ENCODE measurements around the gene KCNK5. TPM values are rescaled to one million over a fixed set of nuclear protein-coding genes. Genes with fewer than 3 reads are reported as not detected.

KCNK5 gene
- total RNA-seq, 2 donors from 2014 or later = 0.78 to 0.87 TPM

- no peaks in the 10 kb centered on the region for H3K36me3 Mint-ChIP-seq (ENCODE audit: low read depth)
- no peaks in the 10 kb centered on the region for H3K9me3 ChIP-seq (ENCODE audit: control insufficient read depth, low read length, poor library complexity, severe bottlenecking)
- no peak for DNase-seq
- H3K4me1 Mint-ChIP-seq = no peaks in the 10 kb centered on the region
- no peak overlapping the region for H3K4me3 Mint-ChIP-seq
- no peak for ATAC-seq
- no peak overlapping the region for H3K27ac Mint-ChIP-seq
- H3K27me3 Mint-ChIP-seq = no peaks in the 10 kb centered on the region
Measured at GRCh38 chr6:39181826-39182225, 47.4 kb downstream of the KCNK5 start.

- Mint-ChIP-seq H3K27ac (no peak overlapping the region), H3K4me1 (no peaks in the 10 kb centered on the region), H3K36me3 (ENCODE audit: low read depth) (no peaks in the 10 kb centered on the region), H3K27me3 (no peaks in the 10 kb centered on the region), H3K4me3 (no peak overlapping the region)
- DNase-seq = no peak
- no peaks in the 10 kb centered on the region for H3K9me3 ChIP-seq (ENCODE audit: control insufficient read depth, low read length, poor library complexity, severe bottlenecking)
- no peak for ATAC-seq
Measured at GRCh38 chr6:39181333-39181732, 47.9 kb downstream of the KCNK5 start.

- Mint-ChIP-seq H3K4me3 (no peak overlapping the region), H3K27ac (no peak overlapping the region), H3K27me3 (no peaks in the 10 kb centered on the region), H3K4me1 (no peaks in the 10 kb centered on the region), H3K36me3 (ENCODE audit: low read depth) (no peaks in the 10 kb centered on the region)
- no peaks in the 10 kb centered on the region for H3K9me3 ChIP-seq (ENCODE audit: control insufficient read depth, low read length, poor library complexity, severe bottlenecking)
- DNase-seq (no peak), ATAC-seq (no peak)
Measured at GRCh38 chr6:39178804-39179203, 50.5 kb downstream of the KCNK5 start.

GRCh38 chr6:39178235-39178634 is 51.0 kb downstream of the KCNK5 start:
- no peak for DNase-seq
- no peaks in the 10 kb centered on the region for H3K9me3 ChIP-seq (ENCODE audit: control insufficient read depth, low read length, poor library complexity, severe bottlenecking)
- Mint-ChIP-seq H3K27me3 (no peaks in the 10 kb centered on the region), H3K4me1 (no peaks in the 10 kb centered on the region), H3K36me3 (ENCODE audit: low read depth) (no peaks in the 10 kb centered on the region), H3K27ac (no peak overlapping the region), H3K4me3 (no peak overlapping the region)
- no peak for ATAC-seq

GRCh38 chr6:39177130-39177529 is 52.1 kb downstream of the KCNK5 start:
- Mint-ChIP-seq H3K27me3 (no peaks in the 10 kb centered on the region), H3K4me1 (no peaks in the 10 kb centered on the region), H3K4me3 (no peak overlapping the region), H3K27ac (no peak overlapping the region), H3K36me3 (ENCODE audit: low read depth) (no peaks in the 10 kb centered on the region)
- DNase-seq (no peak), ATAC-seq (no peak)
- no peaks in the 10 kb centered on the region for H3K9me3 ChIP-seq (ENCODE audit: control insufficient read depth, low read length, poor library complexity, severe bottlenecking)

- ATAC-seq = no peak
- H3K9me3 ChIP-seq (ENCODE audit: control insufficient read depth, low read length, poor library complexity, severe bottlenecking) = no peaks in the 10 kb centered on the region
- Mint-ChIP-seq H3K4me1 (peaks cover 2% of the 10 kb centered on the region), H3K36me3 (ENCODE audit: low read depth) (no peaks in the 10 kb centered on the region), H3K27me3 (peaks cover 6% of the 10 kb centered on the region), H3K27ac (no peak overlapping the region), H3K4me3 (no peak overlapping the region)
- no peak for DNase-seq
Measured at GRCh38 chr6:39173270-39173669, 56.0 kb downstream of the KCNK5 start.

- DNase-seq = no peak
- Mint-ChIP-seq H3K27me3 (peaks cover 6% of the 10 kb centered on the region), H3K4me1 (peaks cover 4% of the 10 kb centered on the region), H3K4me3 (no peak overlapping the region), H3K36me3 (ENCODE audit: low read depth) (no peaks in the 10 kb centered on the region), H3K27ac (no peak overlapping the region)
- no peaks in the 10 kb centered on the region for H3K9me3 ChIP-seq (ENCODE audit: control insufficient read depth, low read length, poor library complexity, severe bottlenecking)
- ATAC-seq = no peak
Measured at GRCh38 chr6:39172377-39172757, 56.9 kb downstream of the KCNK5 start.

GRCh38 chr6:39171489-39172376 is 57.5 kb downstream of the KCNK5 start:
- Mint-ChIP-seq H3K27ac (no peak overlapping the region), H3K4me1 (peaks cover 7% of the 10 kb centered on the region), H3K4me3 (no peak overlapping the region), H3K27me3 (peaks cover 10% of the 10 kb centered on the region), H3K36me3 (ENCODE audit: low read depth) (no peaks in the 10 kb centered on the region)
- no peaks in the 10 kb centered on the region for H3K9me3 ChIP-seq (ENCODE audit: control insufficient read depth, low read length, poor library complexity, severe bottlenecking)
- DNase-seq (no peak), ATAC-seq (no peak)

GRCh38 chr6:39170860-39171259 is 58.4 kb downstream of the KCNK5 start:
- H3K27me3 Mint-ChIP-seq = peaks cover 15% of the 10 kb centered on the region
- ATAC-seq = no peak
- H3K4me1 Mint-ChIP-seq = peaks cover 11% of the 10 kb centered on the region
- no peak overlapping the region for H3K4me3 Mint-ChIP-seq
- no peak overlapping the region for H3K27ac Mint-ChIP-seq
- no peaks in the 10 kb centered on the region for H3K36me3 Mint-ChIP-seq (ENCODE audit: low read depth)
- DNase-seq = no peak
- no peaks in the 10 kb centered on the region for H3K9me3 ChIP-seq (ENCODE audit: control insufficient read depth, low read length, poor library complexity, severe bottlenecking)

- DNase-seq = no peak
- Mint-ChIP-seq H3K4me3 (no peak overlapping the region), H3K27ac (no peak overlapping the region), H3K36me3 (ENCODE audit: low read depth) (no peaks in the 10 kb centered on the region), H3K4me1 (peaks cover 11% of the 10 kb centered on the region), H3K27me3 (peaks cover 15% of the 10 kb centered on the region)
- ATAC-seq = no peak
- no peaks in the 10 kb centered on the region for H3K9me3 ChIP-seq (ENCODE audit: control insufficient read depth, low read length, poor library complexity, severe bottlenecking)
Measured at GRCh38 chr6:39170389-39170788, 58.9 kb downstream of the KCNK5 start.

GRCh38 chr6:39169448-39170344 is 59.6 kb downstream of the KCNK5 start:
- ATAC-seq = no peak
- Mint-ChIP-seq H3K27ac (no peak overlapping the region), H3K4me3 (no peak overlapping the region)

GRCh38 chr6:39167866-39168625 is 61.2 kb downstream of the KCNK5 start:
- no peak overlapping the region for H3K4me3 Mint-ChIP-seq
- DNase-seq (no peak), ATAC-seq (no peak)
- H3K9me3 ChIP-seq (ENCODE audit: control insufficient read depth, low read length, poor library complexity, severe bottlenecking) = no peaks in the 10 kb centered on the region
- H3K27ac Mint-ChIP-seq = no peak overlapping the region
- H3K4me1 Mint-ChIP-seq = peaks cover 11% of the 10 kb centered on the region
- peaks cover 15% of the 10 kb centered on the region for H3K27me3 Mint-ChIP-seq
- H3K36me3 Mint-ChIP-seq (ENCODE audit: low read depth) = no peaks in the 10 kb centered on the region

More at GRCh38 chr6:39169448-39170344, 59.6 kb downstream of the KCNK5 start:
- no peaks in the 10 kb centered on the region for H3K9me3 ChIP-seq (ENCODE audit: control insufficient read depth, low read length, poor library complexity, severe bottlenecking)
- Mint-ChIP-seq H3K36me3 (ENCODE audit: low read depth) (no peaks in the 10 kb centered on the region), H3K4me1 (peaks cover 11% of the 10 kb centered on the region), H3K27me3 (peaks cover 15% of the 10 kb centered on the region)
- no peak for DNase-seq

- H3K4me1 Mint-ChIP-seq = peaks cover 11% of the 10 kb centered on the region
- no peak overlapping the region for H3K27ac Mint-ChIP-seq
- ATAC-seq = no peak
- no peak overlapping the region for H3K4me3 Mint-ChIP-seq
- no peaks in the 10 kb centered on the region for H3K9me3 ChIP-seq (ENCODE audit: control insufficient read depth, low read length, poor library complexity, severe bottlenecking)
- DNase-seq = no peak
- H3K27me3 Mint-ChIP-seq = peaks cover 15% of the 10 kb centered on the region
- no peaks in the 10 kb centered on the region for H3K36me3 Mint-ChIP-seq (ENCODE audit: low read depth)
Measured at GRCh38 chr6:39167321-39167720, 62.0 kb downstream of the KCNK5 start.

Measured in T-helper 17 cell (primary cell).